ENCODE results near the gene CHD5.

GRCh38 chr1:6188466-6188865, 8.3 kb upstream of the CHD5 start:
- TF ChIP-seq POLR2A (IDR thresholded peaks at IDR 0.05) (no peak), CTCF (IDR thresholded peaks at IDR 0.05) (no peak)
